Endothelial cell of umbilical vein (primary cell): ENCODE data around the gene TXNL4A. TPM values are rescaled to one million over a fixed set of nuclear protein-coding genes. Genes with fewer than 3 reads are reported as not detected.

Experiments
- BruUV-seq: library from RNA; stranded (reverse); fragments of 400-500 nt; replicated peaks from 2 replicates; lab custom pipeline; 2021; lab: Mats Ljungman, UMichigan
- CTCF ChIA-PET: fragments of 300-600, 350-600 bp; sonication (Branson Sonifier 250); formaldehyde crosslinking; loops from one replicate; lab custom pipeline; 2021; ENCODE audit warnings: antibody characterized with exemption, inconsistent platforms; lab: Charles Lee
- POLR2A ChIA-PET: fragments of 300-600, 350-600 bp; sonication (Branson Sonifier 250); formaldehyde crosslinking; loops from one replicate; lab custom pipeline; 2021; ENCODE audit warnings: antibody characterized with exemption, inconsistent platforms; lab: Charles Lee
- DNase-seq: peaks from one replicate; pipeline ENCODE4 v3.0.0-alpha.2; 2011; ENCODE audit warnings: low read depth, low spot score
- FAIRE-seq: peaks from 2 replicates; lab custom pipeline; 2011; peaks lifted over from hg19 to GRCh38; lab: Jason Lieb, UNC
- H2AFZ ChIP-seq: 2 replicates; pipeline ENCODE4 v1.6.0; 2012; ENCODE audit warnings: low read depth, low read length, control low read depth, inconsistent platforms
- H3K27ac ChIP-seq: 2 replicates; pipeline ENCODE4 v1.5.1; 2011; ENCODE audit warnings: low read depth, mild to moderate bottlenecking, control low read depth, low read length, moderate library complexity; ENCODE audit not compliant: insufficient read depth
- H3K27me3 ChIP-seq, 2 experiments: 2 replicates each; pipeline versions ENCODE4 v1.6.0 to v1.6.1; 2011; ENCODE audit warnings: low read length in 2 of 2, mixed read lengths in 1 of 2; ENCODE audit not compliant: control insufficient read depth in 2 of 2, insufficient read depth in 2 of 2
- H3K36me3 ChIP-seq, 2 experiments: 2 replicates in 1 of 2; 3 replicates in 1 of 2; pipeline ENCODE4 v1.5.1; 2011; ENCODE audit warnings: low read length in 2 of 2, mild to moderate bottlenecking in 1 of 2, moderate library complexity in 1 of 2; ENCODE audit not compliant: control insufficient read depth in 2 of 2, insufficient read depth in 2 of 2; ENCODE audit errors: extremely low read depth in 1 of 2
- H3K4me1 ChIP-seq: 3 replicates; pipeline ENCODE4 v1.5.1; 2011; ENCODE audit warnings: mild to moderate bottlenecking, low read length; ENCODE audit not compliant: control insufficient read depth, insufficient read depth; ENCODE audit errors: extremely low read depth
- H3K4me2 ChIP-seq: 2 replicates; pipeline ENCODE4 v1.6.1; 2011; ENCODE audit warnings: low read length, control low read depth, mixed read lengths; ENCODE audit not compliant: insufficient read depth
- H3K4me3 ChIP-seq, 3 experiments: fragments of 200-600 bp in 1 of 3; sonication (generic), shearing (Covaris generic) in 1 of 3; replicated peaks in 1 of 3; 2 replicates each; pipeline ENCODE4 v1.5.1; 2011 to 2016; ENCODE audit warnings: control low read depth in 3 of 3, low read length in 3 of 3, mild to moderate bottlenecking in 2 of 3, inconsistent platforms in 1 of 3, low read depth in 1 of 3, moderate library complexity in 1 of 3; ENCODE audit not compliant: insufficient read depth in 1 of 3
- H3K79me2 ChIP-seq: 2 replicates; pipeline ENCODE4 v1.6.0; 2012; ENCODE audit warnings: low read length, inconsistent platforms; ENCODE audit not compliant: control insufficient read depth, insufficient read depth
- H3K9ac ChIP-seq: replicated peaks from 2 replicates; pipeline ENCODE3; 2011; ENCODE audit warnings: low read length, control low read depth; ENCODE audit not compliant: insufficient read depth; ENCODE audit errors: extremely low read depth
- H3K9me1 ChIP-seq: replicated peaks from 3 replicates; pipeline ENCODE4 v1.6.0; 2011; ENCODE audit warnings: mild to moderate bottlenecking, low read length; ENCODE audit not compliant: control insufficient read depth, insufficient read depth; ENCODE audit errors: extremely low read depth
- H3K9me3 ChIP-seq: replicated peaks from 2 replicates; pipeline ENCODE4 v1.5.1; 2012; ENCODE audit warnings: low read length, inconsistent platforms; ENCODE audit not compliant: control insufficient read depth, insufficient read depth
- H4K20me1 ChIP-seq: replicated peaks from 2 replicates; pipeline ENCODE3; 2011; ENCODE audit warnings: mild to moderate bottlenecking, low read length; ENCODE audit not compliant: control insufficient read depth, insufficient read depth; ENCODE audit errors: extremely low read depth
- EZH2 ChIP-seq: IDR thresholded peaks from 2 replicates; pipeline ENCODE4 v1.6.1; 2012; ENCODE audit warnings: borderline replicate concordance, low read depth, mild to moderate bottlenecking, moderate library complexity, low read length, inconsistent platforms; ENCODE audit not compliant: severe bottlenecking
- FOS ChIP-seq: IDR thresholded peaks from 2 replicates; pipeline ENCODE4 v1.6.1; 2011; ENCODE audit warnings: mild to moderate bottlenecking, low read length, moderate library complexity, borderline replicate concordance; ENCODE audit not compliant: insufficient read depth
- GATA2 ChIP-seq: IDR thresholded peaks from 2 replicates; pipeline ENCODE4 v1.7.0; 2011; ENCODE audit warnings: low read depth, mild to moderate bottlenecking, moderate library complexity, mixed read lengths, low read length; ENCODE audit not compliant: insufficient read length, insufficient read depth
- JUN ChIP-seq: IDR thresholded peaks from 2 replicates; pipeline ENCODE4 v1.6.1; 2011; ENCODE audit warnings: borderline replicate concordance, low read depth; ENCODE audit not compliant: insufficient read length, insufficient read depth
- MYC ChIP-seq: IDR thresholded peaks from one replicate; pipeline ENCODE4 v1.6.1; 2011; ENCODE audit warnings: mild to moderate bottlenecking, low read depth, low read length
- POLR2A ChIP-seq: IDR thresholded peaks from 2 replicates; pipeline ENCODE4 v1.6.1; 2012; ENCODE audit warnings: low read depth, mild to moderate bottlenecking, control low read depth, low read length
- POLR2AphosphoS5 ChIP-seq: IDR thresholded peaks from 2 replicates; pipeline ENCODE4 v1.6.1; 2012; ENCODE audit warnings: low read depth, mild to moderate bottlenecking, control low read depth, low read length, moderate library complexity; ENCODE audit not compliant: insufficient read depth
- dilution Hi-C: fragments of 300-500 bp; cut with MboI; formaldehyde crosslinking; loops from one replicate; pipeline ENCODE4 v1.15.0; 2019; ENCODE audit warnings: low sequenced_read_pairs; ENCODE audit not compliant: extremely low pct_ligation_motif_present
- intact Hi-C: fragments of 100-400 bp; cut with micrococcal nuclease; formaldehyde crosslinking; loops from one replicate; pipeline ENCODE4 v1.10.0; 2022
- polyA plus RNA-seq, 4 experiments: library from polyadenylated mRNA; depleted of rRNA in 3 of 4; stranded (reverse) in 3 of 4; unstranded in 1 of 4; fragments of >200 nt; gene quantifications; 2 replicates each; pipeline versions ENCODE4 v1.2.1 to v1.2.3, GENCODE V29; 2011 to 2012; ENCODE audit warnings: missing spikeins in 1 of 4
- total RNA-seq: library from RNA; stranded (reverse); gene quantifications from 2 replicates; pipeline ENCODE4 v1.2.3, GENCODE V29; 2021
- TF ChIP-seq, protein P1 (sequence below), 2 donors: IDR thresholded peaks; 1 replicate in 1 of 2; 2 replicates in 1 of 2; pipeline ENCODE4 v1.5.1; 2011; ENCODE audit warnings: low read length in 2 of 2, mild to moderate bottlenecking in 2 of 2, moderate library complexity in 2 of 2, control low read depth in 1 of 2, inconsistent platforms in 1 of 2, low read depth in 1 of 2; ENCODE audit not compliant: insufficient read depth in 1 of 2; ENCODE audit errors: extremely low read depth in 1 of 2
- TF ChIP-seq, protein P2 (sequence below): IDR thresholded peaks from 2 replicates; pipeline ENCODE4 v1.6.1; 2011; ENCODE audit not compliant: insufficient read depth, insufficient read length

TXNL4A gene
- total and polyA plus RNA-seq, 2 donors (not counting 3 experiments of a cell fraction or from before 2014, with no cell fraction given) = 148 to 172 TPM

DNA sequence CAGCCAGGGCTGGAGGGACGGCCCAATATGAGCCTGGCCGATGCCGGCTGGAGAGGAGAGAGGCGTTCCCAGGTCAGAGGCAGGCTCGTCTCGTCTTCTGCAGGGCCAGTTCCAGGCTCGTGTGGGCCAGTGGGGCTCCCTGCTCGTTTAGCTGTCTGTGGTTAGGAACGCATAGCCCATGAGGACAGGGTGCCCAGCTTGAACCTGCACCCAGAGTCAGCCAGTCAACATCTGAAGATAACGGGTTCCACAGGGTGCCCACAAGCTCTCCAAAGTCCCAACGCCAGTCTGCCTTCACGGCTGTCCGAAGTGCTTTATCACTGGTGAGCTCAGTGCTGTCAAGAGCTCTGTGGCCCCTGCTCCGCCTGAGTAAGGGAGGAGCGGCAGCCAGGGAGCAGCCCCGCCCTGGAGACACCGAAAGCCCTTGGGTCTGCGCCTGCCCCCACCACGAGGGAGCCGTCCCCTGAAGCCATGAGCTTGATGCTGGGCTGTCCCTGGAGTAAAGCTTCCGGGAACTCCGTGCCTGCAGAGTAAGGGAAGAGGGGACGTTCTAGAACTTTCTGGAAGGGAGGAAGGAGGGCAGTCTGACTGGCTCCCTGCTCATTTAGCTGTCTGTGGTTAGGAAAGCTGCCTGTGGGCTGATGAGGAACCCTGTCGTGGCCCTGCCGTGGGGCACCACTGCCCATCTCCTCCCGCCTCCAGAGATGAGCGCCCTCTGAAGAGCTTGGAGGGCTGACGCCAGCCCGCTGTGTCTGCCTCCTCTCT, 26.7 kb downstream of the TXNL4A start:
- BruUV-seq = no TSS peak
- TF ChIP-seq MYC = no peak
- TF ChIP-seq GATA2 = no peak
- TF ChIP-seq POLR2AphosphoS5 = no peak
- TF ChIP-seq FOS = no peak
- no peak for TF ChIP-seq POLR2A
- TF ChIP-seq, protein P1, sequence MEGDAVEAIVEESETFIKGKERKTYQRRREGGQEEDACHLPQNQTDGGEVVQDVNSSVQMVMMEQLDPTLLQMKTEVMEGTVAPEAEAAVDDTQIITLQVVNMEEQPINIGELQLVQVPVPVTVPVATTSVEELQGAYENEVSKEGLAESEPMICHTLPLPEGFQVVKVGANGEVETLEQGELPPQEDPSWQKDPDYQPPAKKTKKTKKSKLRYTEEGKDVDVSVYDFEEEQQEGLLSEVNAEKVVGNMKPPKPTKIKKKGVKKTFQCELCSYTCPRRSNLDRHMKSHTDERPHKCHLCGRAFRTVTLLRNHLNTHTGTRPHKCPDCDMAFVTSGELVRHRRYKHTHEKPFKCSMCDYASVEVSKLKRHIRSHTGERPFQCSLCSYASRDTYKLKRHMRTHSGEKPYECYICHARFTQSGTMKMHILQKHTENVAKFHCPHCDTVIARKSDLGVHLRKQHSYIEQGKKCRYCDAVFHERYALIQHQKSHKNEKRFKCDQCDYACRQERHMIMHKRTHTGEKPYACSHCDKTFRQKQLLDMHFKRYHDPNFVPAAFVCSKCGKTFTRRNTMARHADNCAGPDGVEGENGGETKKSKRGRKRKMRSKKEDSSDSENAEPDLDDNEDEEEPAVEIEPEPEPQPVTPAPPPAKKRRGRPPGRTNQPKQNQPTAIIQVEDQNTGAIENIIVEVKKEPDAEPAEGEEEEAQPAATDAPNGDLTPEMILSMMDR (IDR thresholded peaks at IDR 0.05; ENCODE audit: extremely low read depth in 1 of 2, insufficient read depth in 1 of 2, low read depth in 1 of 2, low read length in 2 of 2) = no peak
- no peak for TF ChIP-seq JUN
- TF ChIP-seq EZH2 = no peak
- TF ChIP-seq, protein P2, sequence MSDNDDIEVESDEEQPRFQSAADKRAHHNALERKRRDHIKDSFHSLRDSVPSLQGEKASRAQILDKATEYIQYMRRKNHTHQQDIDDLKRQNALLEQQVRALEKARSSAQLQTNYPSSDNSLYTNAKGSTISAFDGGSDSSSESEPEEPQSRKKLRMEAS = no peak
- DNase-seq (no peak), FAIRE-seq (no peak)
- peaks cover 8 to 14% of the 10 kb centered on the region in 2 experiments for H3K27me3 ChIP-seq
- H3K9me3 ChIP-seq = no peaks in the 10 kb centered on the region
- no peak overlapping the region for H2AFZ ChIP-seq
- H3K4me2 ChIP-seq = no peak overlapping the region
- H3K4me1 ChIP-seq = peaks cover 12% of the 10 kb centered on the region
- H3K4me3 ChIP-seq = no peak overlapping the region
- intact Hi-C loops = no loop called here
- H3K9ac ChIP-seq = no peak overlapping the region
- no peak overlapping the region for H3K27ac ChIP-seq
- CTCF ChIA-PET = interaction anchor here (1.4 to 1.9 kb wide), 2 partner anchors 10 to 23 kb away, joined by 3 to 6 read pairs; partner anchors contain the start of gene SLC66A2
- POLR2A ChIA-PET = interaction anchor here (0.9 kb wide), 1 partner anchor 9 kb away, joined by 4 read pairs; no protein-coding TSS in a partner anchor
- H3K36me3 ChIP-seq = no peaks in the 10 kb centered on the region
- H3K9me1 ChIP-seq = no peaks in the 10 kb centered on the region
- dilution Hi-C loops = no loop called here
- H4K20me1 ChIP-seq = no peaks in the 10 kb centered on the region
- H3K79me2 ChIP-seq = no peaks in the 10 kb centered on the region
